Thyroid gland (tissue), 4 donors: ENCODE measurements around the gene REEP1.

Source experiments
- CTCF ChIP-seq, 6 experiments: fragments of 200-600 bp in 3 of 6; fragments of 450-650 bp in 3 of 6; sonication (generic) in 3 of 6; IDR thresholded peaks; one replicate each; pipeline ENCODE4 v1.5.1; 2016 to 2019; ENCODE audit warnings: antibody characterized with exemption in 6 of 6, mild to moderate bottlenecking in 2 of 6, inconsistent platforms in 1 of 6, moderate library complexity in 1 of 6
- POLR2A ChIP-seq, 2 donors: fragments of 450-650 bp; IDR thresholded peaks; one replicate each; pipeline ENCODE4 v1.6.1; 2017; ENCODE audit warnings: antibody characterized with exemption in 2 of 2, mild to moderate bottlenecking in 2 of 2, moderate library complexity in 1 of 2

GRCh38 chr2:86176597-86176996, 160.8 kb downstream of the REEP1 start:
- no peak for TF ChIP-seq CTCF (IDR thresholded peaks at IDR 0.05)
- TF ChIP-seq POLR2A (IDR thresholded peaks at IDR 0.05) = no peak
